Karpas-422 (cell line): ENCODE results near the gene ACOT9. TPM values are rescaled to one million over a fixed set of nuclear protein-coding genes. Genes with fewer than 3 reads are reported as not detected.
"Not testable (repeated sequence)": the region's sequence is repeated elsewhere in the genome, so short reads cannot be mapped to it uniquely, and the experiment has no call there.

ENCODE experiments used
- DNase-seq: peaks from one replicate; pipeline ENCODE4 v3.0.0-alpha.2; 2015
- H2AFZ ChIP-seq: fragments of 200-600 bp; sonication (generic); 2 replicates; pipeline ENCODE4 v1.6.1; 2014; ENCODE audit warnings: antibody characterized with exemption, low read length, mixed read lengths
- H3K27ac ChIP-seq: fragments of 200-600 bp; sonication (generic); 2 replicates; pipeline ENCODE4 v1.5.1; 2014; ENCODE audit warnings: mild to moderate bottlenecking, low read length, moderate library complexity
- H3K27me3 ChIP-seq: fragments of 200-600 bp; sonication (generic); 2 replicates; pipeline ENCODE4 v1.6.1; 2014; ENCODE audit warnings: low read length, mixed read lengths
- H3K36me3 ChIP-seq: fragments of 200-600 bp; sonication (generic); 2 replicates; pipeline ENCODE4 v1.6.1; 2014; ENCODE audit warnings: low read length, mixed read lengths; ENCODE audit not compliant: insufficient read depth
- H3K4me1 ChIP-seq: fragments of 200-600 bp; sonication (generic); 2 replicates; pipeline ENCODE4 v1.6.1; 2014; ENCODE audit warnings: mild to moderate bottlenecking, low read length, mixed read lengths
- H3K4me2 ChIP-seq: fragments of 200-600 bp; sonication (generic); 2 replicates; pipeline ENCODE4 v1.6.1; 2014; ENCODE audit warnings: low read length, low read depth, mild to moderate bottlenecking; ENCODE audit not compliant: poor library complexity, severe bottlenecking
- H3K4me3 ChIP-seq: fragments of 200-600 bp; sonication (generic); 2 replicates; pipeline ENCODE4 v1.5.1; 2014; ENCODE audit warnings: mild to moderate bottlenecking, antibody characterized with exemption, low read length, mixed read lengths
- H3K79me2 ChIP-seq: fragments of 200-600 bp; sonication (generic); 2 replicates; pipeline ENCODE4 v1.6.1; 2014; ENCODE audit warnings: mild to moderate bottlenecking, low read length, mixed read lengths
- H3K9ac ChIP-seq: fragments of 200-600 bp; sonication (generic); 2 replicates; pipeline ENCODE4 v1.6.0; 2014; ENCODE audit warnings: low read length
- H3K9me2 ChIP-seq: fragments of 200-600 bp; sonication (generic), shearing (Covaris generic); replicated peaks from 2 replicates; pipeline ENCODE4 v1.6.0; 2014; ENCODE audit warnings: mild to moderate bottlenecking, low read length, moderate library complexity; ENCODE audit not compliant: insufficient read depth
- H3K9me3 ChIP-seq: fragments of 300-700, 200-600 bp; sonication (generic); 2 replicates; pipeline ENCODE4 v1.6.1; 2014; ENCODE audit warnings: low read length, mixed read lengths
- H4K20me1 ChIP-seq: fragments of 200-600 bp; sonication (generic); 2 replicates; pipeline ENCODE4 v1.6.1; 2014; ENCODE audit warnings: mild to moderate bottlenecking, antibody characterized with exemption, low read length, low read depth; ENCODE audit not compliant: insufficient read depth
- total RNA-seq: library from RNA; depleted of rRNA; stranded (reverse); fragments of >200 nt; shearing (Covaris generic); gene quantifications from 2 replicates; pipeline ENCODE4 v1.2.3, GENCODE V29; 2014; ENCODE audit warnings: low replicate concordance

ACOT9 gene
- total RNA-seq, 1 experiment from 2014 or later: 24.6 TPM

GRCh38 chrX:23773601-23774175, 30.6 kb upstream of the ACOT9 start:
- Histone ChIP-seq H3K9me3 (no peaks in the 10 kb centered on the region), H3K4me2 (peak overlapping the region; percentile 67), H3K4me1 (peaks cover 22% of the 10 kb centered on the region), H3K9me2 (no peaks in the 10 kb centered on the region), H3K27me3 (no peaks in the 10 kb centered on the region), H3K79me2 (no peaks in the 10 kb centered on the region), H3K9ac (peak overlapping the region; percentile 53), H2AFZ (peak overlapping the region; percentile 84), H3K27ac (peak overlapping the region; percentile 85), H3K36me3 (no peaks in the 10 kb centered on the region), H4K20me1 (no peaks in the 10 kb centered on the region), H3K4me3 (peak overlapping the region; percentile 50)
- DNase-seq: peak; percentile 81

- H3K4me2 ChIP-seq, H3K36me3 ChIP-seq, H3K27me3 ChIP-seq, H3K27ac ChIP-seq, H4K20me1 ChIP-seq, H3K4me3 ChIP-seq, H3K9me2 ChIP-seq, H3K79me2 ChIP-seq, H3K9me3 ChIP-seq, H3K9ac ChIP-seq, H2AFZ ChIP-seq: not testable (repeated sequence)
- H3K4me1 ChIP-seq: peaks cover 17% of the 10 kb centered on the region
- peak; percentile 7 for DNase-seq
Observed at GRCh38 chrX:23771086-23771485, 28.0 kb upstream of the ACOT9 start.

GRCh38 chrX:23770142-23770541, 27.1 kb upstream of the ACOT9 start:
- DNase-seq: peak; percentile 16
- H3K4me3 ChIP-seq: no peak overlapping the region
- H3K79me2 ChIP-seq: no peaks in the 10 kb centered on the region
- no peaks in the 10 kb centered on the region for H3K9me2 ChIP-seq
- H4K20me1 ChIP-seq: no peaks in the 10 kb centered on the region
- H3K9me3 ChIP-seq: no peaks in the 10 kb centered on the region
- no peak overlapping the region for H3K9ac ChIP-seq
- H2AFZ ChIP-seq: no peak overlapping the region
- no peaks in the 10 kb centered on the region for H3K27me3 ChIP-seq
- no peak overlapping the region for H3K4me2 ChIP-seq
- peaks cover 17% of the 10 kb centered on the region for H3K4me1 ChIP-seq
- no peaks in the 10 kb centered on the region for H3K36me3 ChIP-seq
- no peak overlapping the region for H3K27ac ChIP-seq

- no peak for DNase-seq
- H2AFZ ChIP-seq: no peak overlapping the region
Observed at GRCh38 chrX:23766650-23767551, 23.8 kb upstream of the ACOT9 start.

GRCh38 chrX:23765868-23766267, 22.8 kb upstream of the ACOT9 start:
- Histone ChIP-seq H4K20me1 (no peaks in the 10 kb centered on the region), H3K9ac (no peak overlapping the region), H3K27me3 (no peaks in the 10 kb centered on the region), H2AFZ (no peak overlapping the region), H3K9me2 (no peaks in the 10 kb centered on the region), H3K27ac (no peak overlapping the region), H3K36me3 (no peaks in the 10 kb centered on the region), H3K4me3 (no peak overlapping the region), H3K4me1 (peaks cover 6% of the 10 kb centered on the region; the same call in 1 of the 2 replicates), H3K4me2 (no peak overlapping the region), H3K79me2 (no peaks in the 10 kb centered on the region), H3K9me3 (no peaks in the 10 kb centered on the region)
- no peak for DNase-seq

More at GRCh38 chrX:23766650-23767551, 23.8 kb upstream of the ACOT9 start:
- Histone ChIP-seq H3K9me3 (no peaks in the 10 kb centered on the region), H3K4me3 (no peak overlapping the region), H3K9ac (no peak overlapping the region), H3K9me2 (no peaks in the 10 kb centered on the region), H3K79me2 (no peaks in the 10 kb centered on the region), H4K20me1 (no peaks in the 10 kb centered on the region), H3K36me3 (no peaks in the 10 kb centered on the region), H3K4me1 (peaks cover 6% of the 10 kb centered on the region; the same call in 1 of the 2 replicates), H3K27ac (no peak overlapping the region), H3K27me3 (no peaks in the 10 kb centered on the region), H3K4me2 (no peak overlapping the region)

GRCh38 chrX:23765449-23765848, 22.4 kb upstream of the ACOT9 start:
- Histone ChIP-seq H3K36me3 (no peaks in the 10 kb centered on the region), H2AFZ (no peak overlapping the region), H3K9me2 (no peaks in the 10 kb centered on the region), H3K4me2 (no peak overlapping the region), H3K9ac (no peak overlapping the region), H3K79me2 (no peaks in the 10 kb centered on the region), H3K27ac (no peak overlapping the region), H4K20me1 (no peaks in the 10 kb centered on the region), H3K4me3 (no peak overlapping the region), H3K4me1 (peaks cover 6% of the 10 kb centered on the region; the same call in 1 of the 2 replicates), H3K9me3 (no peaks in the 10 kb centered on the region), H3K27me3 (no peaks in the 10 kb centered on the region)
- DNase-seq: no peak

GRCh38 chrX:23764188-23764984, 21.3 kb upstream of the ACOT9 start:
- Histone ChIP-seq H3K4me1 (peaks cover 6% of the 10 kb centered on the region; the same call in 1 of the 2 replicates), H2AFZ (no peak overlapping the region), H3K9me3 (no peaks in the 10 kb centered on the region), H3K4me3 (no peak overlapping the region), H3K36me3 (no peaks in the 10 kb centered on the region), H3K27ac (no peak overlapping the region), H3K9ac (no peak overlapping the region), H3K4me2 (no peak overlapping the region), H4K20me1 (no peaks in the 10 kb centered on the region), H3K27me3 (no peaks in the 10 kb centered on the region), H3K79me2 (no peaks in the 10 kb centered on the region), H3K9me2 (no peaks in the 10 kb centered on the region)
- no peak for DNase-seq

GRCh38 chrX:23759821-23760220, 16.7 kb upstream of the ACOT9 start:
- H3K27me3 ChIP-seq: no peaks in the 10 kb centered on the region
- H2AFZ ChIP-seq: no peak overlapping the region
- no peak overlapping the region for H3K9ac ChIP-seq
- no peaks in the 10 kb centered on the region for H3K79me2 ChIP-seq
- peaks cover under 1% of the 10 kb centered on the region; the same call in 1 of the 2 replicates for H3K36me3 ChIP-seq
- H4K20me1 ChIP-seq: no peaks in the 10 kb centered on the region
- H3K27ac ChIP-seq: no peak overlapping the region
- H3K9me2 ChIP-seq: no peaks in the 10 kb centered on the region
- DNase-seq: no peak
- no peak overlapping the region for H3K4me2 ChIP-seq
- H3K4me1 ChIP-seq: peaks cover 12% of the 10 kb centered on the region
- no peaks in the 10 kb centered on the region for H3K9me3 ChIP-seq
- H3K4me3 ChIP-seq: no peak overlapping the region
